Body of pancreas (tissue), 4 donors: ENCODE results near the gene DHDH.

Experiments
- POLR2A ChIP-seq, 3 donors: fragments of 450-650 bp; IDR thresholded peaks; one replicate each; pipeline ENCODE4 v1.6.1; 2016; ENCODE audit warnings: antibody characterized with exemption in 3 of 3, mild to moderate bottlenecking in 2 of 3
- TF ChIP-seq, protein P1 (sequence below), 7 experiments: fragments of 450-650 bp in 4 of 7; fragments of 200-600 bp in 3 of 7; sonication (generic) in 3 of 7; IDR thresholded peaks; one replicate each; pipeline ENCODE4 v1.5.1; 2016 to 2019; ENCODE audit warnings: antibody characterized with exemption in 7 of 7

DNA sequence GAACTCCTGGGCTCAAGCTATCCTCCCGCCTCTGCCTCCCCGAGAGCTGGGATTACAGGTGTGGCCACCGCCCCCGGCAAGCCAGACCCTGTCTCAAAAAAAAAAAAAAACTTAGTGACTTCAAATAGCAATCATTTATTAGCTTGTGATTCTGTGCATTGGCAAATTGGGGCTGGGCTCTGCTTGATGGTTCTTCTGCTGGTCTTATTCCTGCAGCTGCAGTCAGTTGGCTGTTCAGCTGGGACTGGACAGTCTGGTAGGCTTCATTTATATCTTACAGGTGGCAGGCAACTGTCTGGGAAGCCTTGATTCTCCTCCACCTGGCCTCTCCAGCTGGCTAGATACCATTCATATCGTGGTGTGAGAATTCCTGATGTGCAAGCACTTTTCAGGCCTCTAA, 7.4 kb downstream of the DHDH start:
- TF ChIP-seq, protein P1, sequence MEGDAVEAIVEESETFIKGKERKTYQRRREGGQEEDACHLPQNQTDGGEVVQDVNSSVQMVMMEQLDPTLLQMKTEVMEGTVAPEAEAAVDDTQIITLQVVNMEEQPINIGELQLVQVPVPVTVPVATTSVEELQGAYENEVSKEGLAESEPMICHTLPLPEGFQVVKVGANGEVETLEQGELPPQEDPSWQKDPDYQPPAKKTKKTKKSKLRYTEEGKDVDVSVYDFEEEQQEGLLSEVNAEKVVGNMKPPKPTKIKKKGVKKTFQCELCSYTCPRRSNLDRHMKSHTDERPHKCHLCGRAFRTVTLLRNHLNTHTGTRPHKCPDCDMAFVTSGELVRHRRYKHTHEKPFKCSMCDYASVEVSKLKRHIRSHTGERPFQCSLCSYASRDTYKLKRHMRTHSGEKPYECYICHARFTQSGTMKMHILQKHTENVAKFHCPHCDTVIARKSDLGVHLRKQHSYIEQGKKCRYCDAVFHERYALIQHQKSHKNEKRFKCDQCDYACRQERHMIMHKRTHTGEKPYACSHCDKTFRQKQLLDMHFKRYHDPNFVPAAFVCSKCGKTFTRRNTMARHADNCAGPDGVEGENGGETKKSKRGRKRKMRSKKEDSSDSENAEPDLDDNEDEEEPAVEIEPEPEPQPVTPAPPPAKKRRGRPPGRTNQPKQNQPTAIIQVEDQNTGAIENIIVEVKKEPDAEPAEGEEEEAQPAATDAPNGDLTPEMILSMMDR (IDR thresholded peaks at IDR 0.05) = no peak
- no peak for TF ChIP-seq POLR2A (IDR thresholded peaks at IDR 0.05)
